ENCODE measurements around the gene WARS2.

DNA sequence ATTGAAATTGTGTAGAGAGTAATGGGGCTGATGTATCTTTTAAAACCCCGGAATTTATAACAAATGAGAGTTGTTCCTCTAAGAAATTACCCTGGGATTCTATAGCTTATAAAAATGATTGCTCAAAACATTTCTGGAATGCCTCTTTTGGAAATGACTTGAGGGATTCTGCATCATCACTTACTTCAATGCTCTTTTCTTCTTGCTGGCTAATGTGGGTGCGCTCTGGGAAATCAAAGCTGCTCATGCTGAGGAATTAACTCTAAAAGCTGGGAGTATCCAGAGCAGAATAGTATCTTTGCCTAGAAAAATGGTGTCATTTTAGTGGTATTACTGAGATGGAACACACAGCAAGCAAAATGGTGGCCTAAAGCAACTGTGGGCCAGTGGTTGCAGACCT is 129.3 kb downstream of the WARS2 start:
- no peak for TF ChIP-seq EZH2 (IDR thresholded peaks at IDR 0.05; ENCODE audit: low read depth, low read length, severe bottlenecking)
- TF ChIP-seq, protein P1, sequence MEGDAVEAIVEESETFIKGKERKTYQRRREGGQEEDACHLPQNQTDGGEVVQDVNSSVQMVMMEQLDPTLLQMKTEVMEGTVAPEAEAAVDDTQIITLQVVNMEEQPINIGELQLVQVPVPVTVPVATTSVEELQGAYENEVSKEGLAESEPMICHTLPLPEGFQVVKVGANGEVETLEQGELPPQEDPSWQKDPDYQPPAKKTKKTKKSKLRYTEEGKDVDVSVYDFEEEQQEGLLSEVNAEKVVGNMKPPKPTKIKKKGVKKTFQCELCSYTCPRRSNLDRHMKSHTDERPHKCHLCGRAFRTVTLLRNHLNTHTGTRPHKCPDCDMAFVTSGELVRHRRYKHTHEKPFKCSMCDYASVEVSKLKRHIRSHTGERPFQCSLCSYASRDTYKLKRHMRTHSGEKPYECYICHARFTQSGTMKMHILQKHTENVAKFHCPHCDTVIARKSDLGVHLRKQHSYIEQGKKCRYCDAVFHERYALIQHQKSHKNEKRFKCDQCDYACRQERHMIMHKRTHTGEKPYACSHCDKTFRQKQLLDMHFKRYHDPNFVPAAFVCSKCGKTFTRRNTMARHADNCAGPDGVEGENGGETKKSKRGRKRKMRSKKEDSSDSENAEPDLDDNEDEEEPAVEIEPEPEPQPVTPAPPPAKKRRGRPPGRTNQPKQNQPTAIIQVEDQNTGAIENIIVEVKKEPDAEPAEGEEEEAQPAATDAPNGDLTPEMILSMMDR (IDR thresholded peaks at IDR 0.05; ENCODE audit: control extremely low read depth in 1 of 3, insufficient read depth in 1 of 3, low read depth in 1 of 3, low read length in 3 of 3), result no peak
- TF ChIP-seq MAFK (IDR thresholded peaks at IDR 0.05; ENCODE audit: low read depth, low read length), result no peak
- no peak for TF ChIP-seq TAF1 (IDR thresholded peaks at IDR 0.05; ENCODE audit: low read depth, low read length)
- no peak for TF ChIP-seq RAD21 (IDR thresholded peaks at IDR 0.05 in 1 of 2, conservative IDR thresholded peaks at IDR 0.05 in 1 of 2; ENCODE audit: low read depth in 2 of 2, low read length in 2 of 2)

Data from H1 (cell line).